DOHH2 (cell line): ENCODE measurements around the gene OTOP1.
A peak's percentile ranks its signal among the peaks of the same experiment; 100 is the strongest.
"Not testable (repeated sequence)": the region's sequence is repeated elsewhere in the genome, so short reads cannot be mapped to it uniquely, and the experiment has no call there.

Source experiments
- H3F3A ChIP-seq: fragments of 200-600 bp; sonication (generic), shearing (Covaris generic); 2 replicates; pipeline ENCODE4 v1.6.0; 2016; ENCODE audit warnings: antibody characterized with exemption, mild to moderate bottlenecking; ENCODE audit not compliant: control insufficient read depth, insufficient read depth
- H3K27ac ChIP-seq: fragments of 200-600 bp; sonication (generic); 2 replicates; pipeline ENCODE4 v1.5.1; 2014; ENCODE audit warnings: low read depth, mild to moderate bottlenecking, low read length, moderate library complexity
- H3K27me3 ChIP-seq: fragments of 200-600 bp; sonication (generic); 2 replicates; pipeline ENCODE4 v1.6.1; 2014; ENCODE audit warnings: mild to moderate bottlenecking, low read length, mixed read lengths; ENCODE audit not compliant: control insufficient read depth
- H3K36me3 ChIP-seq: fragments of 200-600 bp; sonication (generic); 2 replicates; pipeline ENCODE4 v1.6.1; 2014; ENCODE audit warnings: mild to moderate bottlenecking, low read length, moderate library complexity, mixed read lengths; ENCODE audit not compliant: control insufficient read depth
- H3K4me1 ChIP-seq: fragments of 200-600 bp; sonication (generic); 2 replicates; pipeline ENCODE4 v1.6.1; 2014; ENCODE audit warnings: mild to moderate bottlenecking, low read length, mixed read lengths; ENCODE audit not compliant: control insufficient read depth
- H3K4me2 ChIP-seq: fragments of 200-600 bp; sonication (generic); 2 replicates; pipeline ENCODE4 v1.6.0; 2014; ENCODE audit warnings: mild to moderate bottlenecking, low read length, moderate library complexity
- H3K4me3 ChIP-seq: fragments of 200-600 bp; sonication (generic); 2 replicates; pipeline ENCODE4 v1.5.1; 2014; ENCODE audit warnings: mild to moderate bottlenecking, low read length, mixed read lengths
- H3K79me2 ChIP-seq: fragments of 200-600 bp; sonication (generic); 2 replicates; pipeline ENCODE4 v1.6.1; 2014; ENCODE audit warnings: mild to moderate bottlenecking, low read length, mixed read lengths; ENCODE audit not compliant: control insufficient read depth
- H3K9me2 ChIP-seq: fragments of 200-600 bp; sonication (generic); replicated peaks from 2 replicates; pipeline ENCODE4 v1.6.1; 2014; ENCODE audit warnings: mild to moderate bottlenecking, low read length, mixed read lengths; ENCODE audit not compliant: control insufficient read depth
- H3K9me3 ChIP-seq: fragments of 200-600 bp; sonication (generic); 2 replicates; pipeline ENCODE4 v1.6.1; 2014; ENCODE audit warnings: antibody characterized with exemption, low read length, mixed read lengths; ENCODE audit not compliant: control insufficient read depth, insufficient read depth
- H4K20me1 ChIP-seq: fragments of 200-600 bp; sonication (generic); 2 replicates; pipeline ENCODE4 v1.6.0; 2014; ENCODE audit warnings: low read depth, mild to moderate bottlenecking, antibody characterized with exemption, low read length, moderate library complexity; ENCODE audit not compliant: control insufficient read depth, insufficient read depth
- EZH2phosphoT487 ChIP-seq: fragments of 200-600 bp; sonication (generic); IDR thresholded peaks from 2 replicates; pipeline ENCODE4 v1.6.1; 2017; ENCODE audit warnings: borderline replicate concordance, mild to moderate bottlenecking, antibody characterized with exemption, low read length, moderate library complexity, mixed read lengths
- TF ChIP-seq, protein P1 (sequence below): fragments of 200-600 bp; sonication (generic); IDR thresholded peaks from one replicate; pipeline ENCODE4 v1.5.1; 2014; ENCODE audit warnings: antibody characterized with exemption, mild to moderate bottlenecking, low read depth, low read length; ENCODE audit not compliant: poor library complexity, severe bottlenecking

Gene OTOP1

DNA sequence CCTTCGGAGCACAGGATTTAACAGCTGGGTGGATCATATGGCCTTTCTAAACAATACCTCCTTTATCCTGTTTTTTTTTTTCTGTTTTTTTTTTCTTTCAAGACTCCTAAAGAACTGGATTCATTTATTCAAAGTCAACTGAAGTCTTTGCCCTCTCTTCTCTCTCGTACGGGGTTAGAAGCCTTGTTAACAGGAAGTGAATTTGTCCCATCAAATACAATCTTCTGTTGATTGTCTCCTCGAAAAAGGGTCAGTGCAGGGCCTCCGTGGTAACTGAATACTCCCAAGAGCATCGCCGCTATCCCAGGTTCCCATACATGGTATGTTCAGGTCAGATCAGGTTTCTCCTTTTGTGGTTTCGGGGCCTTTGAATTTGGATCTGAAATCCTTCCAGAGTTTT is 23.1 kb upstream of the OTOP1 start:
- H3K4me3 ChIP-seq = no peak overlapping the region
- peaks cover 21% of the 10 kb centered on the region for H3K36me3 ChIP-seq
- no peaks in the 10 kb centered on the region for H3F3A ChIP-seq
- no peaks in the 10 kb centered on the region for H4K20me1 ChIP-seq
- no peak overlapping the region for H3K27ac ChIP-seq
- no peaks in the 10 kb centered on the region for H3K9me2 ChIP-seq
- H3K27me3 ChIP-seq = 0 out of 2 replicates have a peak, but pooled peaks cover 4% of the 10 kb centered on the region
- peaks cover 28% of the 10 kb centered on the region for H3K79me2 ChIP-seq
- no peaks in the 10 kb centered on the region for H3K9me3 ChIP-seq
- no peak overlapping the region for H3K4me2 ChIP-seq
- TF ChIP-seq, protein P1, sequence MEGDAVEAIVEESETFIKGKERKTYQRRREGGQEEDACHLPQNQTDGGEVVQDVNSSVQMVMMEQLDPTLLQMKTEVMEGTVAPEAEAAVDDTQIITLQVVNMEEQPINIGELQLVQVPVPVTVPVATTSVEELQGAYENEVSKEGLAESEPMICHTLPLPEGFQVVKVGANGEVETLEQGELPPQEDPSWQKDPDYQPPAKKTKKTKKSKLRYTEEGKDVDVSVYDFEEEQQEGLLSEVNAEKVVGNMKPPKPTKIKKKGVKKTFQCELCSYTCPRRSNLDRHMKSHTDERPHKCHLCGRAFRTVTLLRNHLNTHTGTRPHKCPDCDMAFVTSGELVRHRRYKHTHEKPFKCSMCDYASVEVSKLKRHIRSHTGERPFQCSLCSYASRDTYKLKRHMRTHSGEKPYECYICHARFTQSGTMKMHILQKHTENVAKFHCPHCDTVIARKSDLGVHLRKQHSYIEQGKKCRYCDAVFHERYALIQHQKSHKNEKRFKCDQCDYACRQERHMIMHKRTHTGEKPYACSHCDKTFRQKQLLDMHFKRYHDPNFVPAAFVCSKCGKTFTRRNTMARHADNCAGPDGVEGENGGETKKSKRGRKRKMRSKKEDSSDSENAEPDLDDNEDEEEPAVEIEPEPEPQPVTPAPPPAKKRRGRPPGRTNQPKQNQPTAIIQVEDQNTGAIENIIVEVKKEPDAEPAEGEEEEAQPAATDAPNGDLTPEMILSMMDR = no peak
- no peak for TF ChIP-seq EZH2phosphoT487
- H3K4me1 ChIP-seq = peaks cover 24% of the 10 kb centered on the region

DNA sequence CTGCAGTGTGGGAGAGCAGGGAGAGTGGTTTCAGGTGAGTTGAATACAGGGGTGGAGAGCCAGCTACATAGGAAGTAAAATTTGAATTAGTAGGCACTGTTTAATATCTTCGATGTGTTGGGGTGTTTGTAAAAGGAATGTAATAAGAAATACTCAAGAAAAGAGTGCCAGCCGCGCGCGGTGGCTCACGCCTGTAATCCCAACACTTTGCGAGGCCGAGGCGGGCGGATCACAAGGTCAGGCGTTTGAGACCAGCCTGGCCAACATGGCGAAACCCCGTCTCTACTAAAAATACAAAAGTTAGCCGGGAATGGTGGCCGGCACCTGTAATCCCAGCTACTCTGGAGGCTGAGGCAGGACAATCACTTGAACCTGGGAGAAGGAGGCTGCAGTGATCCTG is 22.6 kb upstream of the OTOP1 start:
- H3K27me3 ChIP-seq, H3K9me3 ChIP-seq, H3K9me2 ChIP-seq, H3K27ac ChIP-seq, H4K20me1 ChIP-seq, H3F3A ChIP-seq: not testable (repeated sequence)
- Histone ChIP-seq H3K4me1 (peaks cover 24% of the 10 kb centered on the region), H3K4me3 (peak overlapping the region; percentile 99), H3K4me2 (peak overlapping the region; percentile 91), H3K36me3 (peaks cover 26% of the 10 kb centered on the region), H3K79me2 (peaks cover 28% of the 10 kb centered on the region)

DNA sequence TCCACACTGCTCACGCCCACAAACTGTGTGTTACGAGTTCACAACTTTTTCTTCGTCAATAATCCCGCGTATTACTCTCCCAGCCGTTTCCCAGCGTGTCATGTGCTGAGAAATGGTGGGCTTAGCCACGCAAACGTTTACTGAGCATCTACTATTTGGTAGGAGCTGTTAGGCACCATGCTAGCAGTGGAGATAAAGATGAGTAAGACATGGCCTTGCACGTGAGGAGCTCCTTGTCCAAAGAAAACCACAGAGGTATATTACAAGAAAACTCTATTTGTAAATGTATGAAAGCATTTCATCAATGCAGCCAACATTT is 22.1 kb upstream of the OTOP1 start:
- Histone ChIP-seq H3F3A (no peaks in the 10 kb centered on the region), H3K27me3 (0 out of 2 replicates have a peak, but pooled peaks cover 4% of the 10 kb centered on the region), H3K79me2 (peaks cover 28% of the 10 kb centered on the region), H3K36me3 (peaks cover 31% of the 10 kb centered on the region), H3K9me3 (no peaks in the 10 kb centered on the region), H4K20me1 (no peaks in the 10 kb centered on the region), H3K9me2 (no peaks in the 10 kb centered on the region), H3K4me3 (peak overlapping the region; percentile 99), H3K4me2 (peak overlapping the region; percentile 91), H3K27ac (peak overlapping the region; percentile 74), H3K4me1 (peaks cover 24% of the 10 kb centered on the region)
- TF ChIP-seq, protein P1 = no peak
- TF ChIP-seq EZH2phosphoT487 = no peak

DNA sequence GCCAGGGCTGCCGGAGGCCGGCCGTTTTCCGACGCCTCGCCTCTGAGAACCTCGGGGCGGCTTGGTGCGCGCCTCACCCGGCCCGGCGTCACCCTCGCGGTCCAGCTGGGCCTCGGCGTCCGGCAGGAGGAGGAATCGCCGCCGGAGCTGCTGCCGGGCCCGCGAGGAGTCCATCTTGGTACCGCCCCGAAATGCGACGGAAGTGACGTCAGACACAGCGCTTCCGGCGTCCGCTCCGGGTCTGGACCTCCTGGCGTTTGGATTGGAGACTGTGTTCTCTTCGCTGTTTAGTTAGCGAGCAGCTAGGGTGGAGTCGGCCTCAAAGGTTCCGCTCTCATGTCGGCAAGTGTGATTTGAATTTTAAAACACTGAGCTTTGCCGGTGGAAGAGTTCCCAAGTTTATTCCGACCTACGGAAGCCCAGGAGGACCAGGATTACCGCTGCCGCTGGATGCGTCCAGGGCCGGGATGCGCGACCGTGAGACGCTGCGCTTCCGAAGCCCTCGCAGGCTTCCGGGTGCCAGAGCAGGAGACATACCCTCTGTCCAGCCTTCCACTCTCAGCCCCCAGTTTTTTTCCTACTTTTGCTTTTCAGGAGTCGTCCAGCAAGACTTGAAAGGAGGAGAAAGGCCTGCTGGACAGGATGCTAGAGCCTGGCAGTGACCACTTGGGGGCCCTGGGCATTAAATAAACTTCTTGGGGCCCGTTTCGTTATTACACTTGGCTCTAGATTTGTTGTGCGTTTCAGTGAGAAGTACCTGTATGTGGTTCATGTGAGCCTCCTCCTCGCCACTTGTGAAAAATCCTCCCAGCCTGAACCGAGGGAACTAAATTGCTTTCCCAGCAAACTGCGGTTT is 21.5 kb upstream of the OTOP1 start, which contains the start of gene TMEM128:
Gene TMEM128 (minus strand): TSS at position 195 of the 856 bp plus-strand sequence. CDS start 21 bp downstream, at position 174.
- 0 out of 2 replicates have a peak, but pooled peaks cover 2% of the 10 kb centered on the region for H3K27me3 ChIP-seq
- peak within 1 kb of the TSS; percentile 91 for H3K4me2 ChIP-seq

More for the DNA sequence above, 21.5 kb upstream of the OTOP1 start, which contains the start of gene TMEM128:
- peaks cover 28% of the 10 kb centered on the region for H3K79me2 ChIP-seq
- no peaks in the 10 kb centered on the region for H3K9me2 ChIP-seq
- no peaks in the 10 kb centered on the region for H3F3A ChIP-seq
- H3K9me3 ChIP-seq = no peaks in the 10 kb centered on the region
- peaks cover 37% of the 10 kb centered on the region for H3K36me3 ChIP-seq
- peaks cover 23% of the 10 kb centered on the region for H3K4me1 ChIP-seq
- peak within 1 kb of the TSS; percentile 99 for H3K4me3 ChIP-seq
- peak within 1 kb of the TSS; percentile 74 for H3K27ac ChIP-seq
- no peaks in the 10 kb centered on the region for H4K20me1 ChIP-seq
- no peak for TF ChIP-seq EZH2phosphoT487
- TF ChIP-seq, protein P1 = no peak
